Measurements from ENCODE around the gene KIF26A. TPM values are rescaled to one million over a fixed set of nuclear protein-coding genes. Genes with fewer than 3 reads are reported as not detected.
A peak's percentile ranks its signal among the peaks of the same experiment; 100 is the strongest.

The KIF26A gene
- total RNA-seq: 13.0 TPM

DNA sequence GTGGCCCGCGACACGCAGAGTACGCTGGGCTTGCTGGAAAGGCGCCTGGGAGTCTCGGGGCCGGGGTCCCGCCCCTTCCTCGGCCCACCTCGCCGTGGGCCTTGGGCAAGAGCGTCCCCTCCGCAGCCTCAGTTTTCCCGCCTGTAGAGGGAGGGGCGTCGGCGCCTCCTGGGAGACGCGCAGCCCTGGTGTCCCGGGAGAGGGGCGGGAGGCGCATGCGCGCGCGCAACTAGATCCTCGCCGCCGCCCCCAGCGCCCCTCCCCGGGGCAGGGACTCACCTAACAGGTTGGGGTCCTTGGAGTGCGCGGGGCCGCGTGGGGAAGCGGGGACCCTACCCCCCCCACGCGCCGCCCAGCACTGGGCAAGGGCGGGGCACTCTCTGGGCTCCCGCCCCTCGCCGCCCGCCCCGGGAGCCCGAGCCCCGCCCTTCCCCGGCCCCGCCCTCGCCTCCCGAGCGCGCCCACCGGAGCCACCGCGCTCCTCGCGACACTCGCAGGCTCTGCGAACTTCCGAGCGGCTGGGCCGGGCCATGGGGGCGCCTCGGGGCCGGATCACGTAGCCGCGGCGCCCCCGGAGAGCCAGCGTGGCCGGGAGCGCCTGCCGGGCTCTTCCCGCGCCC is at the start of gene KIF26A:
Gene KIF26A (plus strand): TSS at position 490 of the 620 bp plus-strand sequence. CDS start 136 bp downstream, outside the sequence.
- DNase-seq (ENCODE audit: low spot score in 2 of 2) (peak; percentile 78 to 81), FAIRE-seq (no peak)

DNA sequence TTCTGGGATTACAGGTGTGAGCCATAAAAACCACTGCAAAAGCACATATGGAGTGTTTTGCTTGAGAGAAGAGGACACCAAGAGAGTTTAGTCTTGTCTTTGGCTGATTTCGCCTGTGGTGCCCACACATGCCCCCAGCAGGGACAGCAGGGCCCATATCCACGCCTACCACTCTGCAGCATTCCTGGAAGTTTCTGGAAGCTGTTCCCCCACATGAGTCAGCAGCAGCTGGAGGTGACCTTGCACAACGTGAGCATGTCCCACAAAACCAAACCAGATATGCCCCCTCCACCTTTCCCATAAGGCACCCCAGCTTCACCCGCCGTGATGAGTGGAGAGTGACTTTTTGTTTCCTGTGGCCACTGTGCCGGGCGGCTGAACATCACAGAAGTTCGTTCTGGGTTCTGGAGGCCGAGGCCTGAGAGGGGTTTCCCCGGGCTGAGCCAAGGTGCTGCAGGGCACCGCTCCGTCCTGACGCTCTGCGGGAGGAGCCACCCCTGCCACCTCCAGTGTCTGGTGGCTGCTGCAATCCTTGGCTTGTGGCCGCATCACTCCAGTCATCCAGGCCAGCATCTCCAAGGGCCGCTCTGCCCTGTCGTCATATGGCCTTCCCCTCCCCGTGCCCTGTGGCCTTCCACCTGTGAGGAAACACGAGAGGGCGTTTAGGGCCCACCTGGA is 48.2 kb upstream of the KIF26A start:
- FAIRE-seq: no peak
- no peak for DNase-seq (ENCODE audit: low spot score in 2 of 2)

DNA sequence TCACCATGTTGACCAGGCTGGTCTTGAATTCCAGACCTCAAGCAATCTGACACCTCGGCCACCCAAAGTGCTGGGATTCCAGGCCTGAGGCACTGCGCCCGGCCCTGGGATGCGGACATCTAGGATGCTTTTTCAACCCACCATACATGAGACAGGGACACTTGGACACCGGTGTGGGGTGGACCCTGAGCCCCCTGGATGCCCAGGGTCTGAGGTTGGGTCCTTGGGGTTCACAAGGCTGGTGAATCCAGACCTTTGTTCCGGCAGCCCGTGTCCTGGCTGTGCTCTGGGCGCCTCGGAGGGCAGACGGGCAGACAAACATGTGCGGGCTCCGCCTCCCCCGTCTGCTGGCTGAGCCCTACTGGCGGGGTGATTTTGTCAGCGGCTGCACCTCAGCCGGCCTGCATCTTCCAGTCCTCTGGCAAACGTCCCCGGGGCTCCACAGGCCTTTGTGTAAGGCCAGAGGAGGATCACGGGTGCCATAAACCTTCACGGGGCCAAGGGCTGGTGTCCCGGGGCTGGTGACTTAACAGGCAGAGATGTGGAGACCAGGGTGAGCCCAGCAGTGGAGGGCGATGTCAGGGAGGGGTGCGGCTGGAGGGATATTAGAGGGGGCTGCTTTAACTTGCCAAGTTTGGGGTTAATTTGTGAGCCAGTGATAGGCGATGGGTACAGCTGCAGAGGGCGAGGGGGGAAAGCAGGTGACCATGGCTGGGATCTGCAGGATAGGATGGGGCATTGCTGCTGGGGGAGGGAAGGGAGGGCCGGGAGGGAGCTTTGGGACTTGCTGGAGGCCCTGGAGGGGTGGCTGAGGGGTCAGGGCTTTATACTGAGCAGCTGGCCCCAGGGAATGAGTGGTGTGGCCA is 47.1 kb upstream of the KIF26A start:
- no peak for FAIRE-seq

DNA sequence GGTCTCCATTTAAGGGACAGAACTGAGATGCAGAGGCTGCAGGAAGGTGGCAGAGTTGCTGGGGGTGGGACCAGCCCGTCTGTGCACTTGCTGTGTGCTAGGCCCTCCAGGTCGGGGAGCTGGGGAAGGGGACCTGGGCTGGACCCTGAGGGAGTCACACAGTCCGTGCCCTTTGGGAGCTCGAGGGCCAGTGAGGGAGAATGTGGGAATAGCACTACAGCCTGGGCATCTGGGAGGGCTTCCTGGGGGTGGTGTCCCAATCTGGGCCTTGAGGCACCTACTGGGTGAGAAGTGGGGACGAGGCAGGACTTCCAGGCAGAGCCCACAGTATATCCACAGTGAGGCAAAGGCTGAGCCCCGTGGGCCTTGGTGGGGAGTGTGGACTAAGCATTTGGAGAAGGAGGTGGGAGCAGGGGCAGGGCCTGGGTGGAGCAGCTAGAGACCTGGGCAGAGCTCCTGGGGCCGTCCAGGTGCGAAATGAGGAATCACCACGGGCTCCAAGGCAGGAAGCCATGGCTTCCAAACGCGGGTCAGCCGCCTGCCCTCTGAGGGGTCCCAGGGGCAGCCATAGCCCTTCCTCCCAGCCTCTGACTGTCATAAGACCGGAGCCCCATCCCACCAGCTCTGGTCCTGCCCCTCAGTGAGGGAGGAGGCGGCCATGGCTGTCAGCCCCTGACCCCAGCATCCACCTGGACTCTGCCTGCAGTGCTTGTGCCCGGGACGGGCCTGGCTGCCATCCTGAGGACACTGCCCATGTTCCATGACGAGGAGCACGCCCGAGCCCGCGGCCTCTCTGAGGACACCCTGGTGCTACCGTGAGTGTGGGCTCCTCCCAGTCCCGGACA is 46.2 kb upstream of the KIF26A start:
- FAIRE-seq (no peak), DNase-seq (ENCODE audit: low spot score in 2 of 2) (no peak)

More for the DNA sequence above, 47.1 kb upstream of the KIF26A start:
- no peak for DNase-seq (ENCODE audit: low spot score in 2 of 2)

DNA sequence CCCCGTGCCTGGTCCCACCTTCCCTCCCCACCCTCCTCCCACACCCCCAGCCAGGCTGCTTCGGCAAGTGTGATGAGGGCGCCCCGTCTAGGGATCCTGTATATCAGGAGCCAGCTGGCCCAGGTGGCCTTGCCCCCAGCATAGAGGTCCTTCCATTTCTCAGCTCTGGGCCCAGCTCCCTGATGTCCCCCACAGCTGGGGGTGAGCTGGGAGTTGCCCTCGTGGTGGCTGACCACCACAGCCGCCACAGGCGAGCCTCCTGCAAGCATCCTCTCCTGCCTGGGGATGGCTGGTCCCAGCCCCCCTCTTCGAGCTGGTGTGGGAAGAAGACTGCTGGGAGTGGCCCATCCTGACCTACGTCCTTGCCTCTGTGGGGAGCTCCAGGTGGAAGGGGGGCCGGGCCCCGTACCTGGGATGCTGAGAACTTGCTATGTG is 45.4 kb upstream of the KIF26A start:
- no peak for FAIRE-seq
- DNase-seq (ENCODE audit: low spot score in 2 of 2): no peak

DNA sequence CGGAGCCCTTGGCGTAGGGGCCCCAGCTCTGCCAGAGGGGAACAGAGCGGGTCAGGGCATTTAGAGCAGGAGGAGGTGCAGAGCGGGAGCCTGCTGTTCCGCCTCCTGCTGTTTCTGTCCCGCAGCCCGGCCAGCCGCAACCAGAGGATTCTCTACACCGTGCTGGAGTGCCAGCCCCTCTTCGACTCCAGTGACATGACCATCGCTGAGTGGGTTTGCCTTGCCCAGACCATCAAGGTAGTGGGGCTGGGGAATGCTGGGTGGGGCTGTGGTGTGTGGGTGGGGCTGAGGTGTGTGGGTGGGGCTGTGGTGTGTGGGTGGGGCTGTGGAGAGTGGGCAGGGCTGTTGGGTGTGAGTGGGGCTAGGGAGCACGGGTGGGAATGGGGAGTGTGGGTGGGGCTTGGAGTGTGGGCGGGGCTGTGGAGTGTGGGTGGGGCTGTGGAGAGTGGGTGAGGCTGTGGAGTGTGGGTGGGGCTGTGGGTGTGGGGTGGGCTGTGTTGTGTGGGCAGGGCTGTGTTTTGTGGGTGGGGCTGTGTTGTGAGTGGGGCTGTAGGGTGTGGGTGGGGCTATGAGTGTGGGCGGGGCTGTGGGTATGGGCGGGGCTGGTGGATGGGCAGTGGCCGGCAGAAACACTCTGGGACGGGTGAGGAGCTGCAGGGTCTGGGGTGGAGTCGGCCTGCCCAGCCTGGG is 44.9 kb upstream of the KIF26A start:
- no peak for FAIRE-seq
- DNase-seq (ENCODE audit: low spot score in 2 of 2): no peak

DNA sequence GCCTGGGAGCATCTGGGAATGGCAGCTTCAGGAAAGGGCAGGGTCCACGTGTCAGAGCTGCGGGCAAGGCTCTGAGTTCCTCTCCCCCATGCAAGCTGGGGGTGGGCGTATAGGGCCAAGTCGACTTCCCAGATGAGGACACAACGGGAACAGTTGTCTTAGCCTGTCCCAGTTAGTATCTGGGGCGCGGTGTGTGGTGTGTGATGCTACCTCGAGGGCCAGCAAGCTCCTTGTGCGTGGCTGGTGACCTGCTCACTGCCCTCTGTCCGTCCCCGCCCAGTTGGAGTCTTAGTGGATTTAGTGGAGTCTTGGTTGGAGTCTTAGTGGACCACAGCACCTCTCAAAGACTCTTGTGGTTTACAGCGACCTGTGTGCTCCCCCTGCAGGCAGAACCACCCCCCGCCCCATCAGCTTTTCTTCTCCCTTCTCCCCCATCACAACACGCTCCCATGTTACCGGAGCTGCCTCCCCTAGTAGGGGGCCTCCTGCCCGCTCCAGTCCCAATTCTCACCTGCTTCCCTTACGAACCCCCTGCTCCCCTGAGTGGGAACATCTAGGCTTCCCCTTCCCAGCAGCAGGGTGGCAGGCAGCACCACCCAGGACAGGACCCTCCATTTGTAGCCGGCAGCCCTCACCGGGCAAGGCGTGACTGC is 44.2 kb upstream of the KIF26A start:
- FAIRE-seq (no peak), DNase-seq (ENCODE audit: low spot score in 2 of 2) (no peak)

DNA sequence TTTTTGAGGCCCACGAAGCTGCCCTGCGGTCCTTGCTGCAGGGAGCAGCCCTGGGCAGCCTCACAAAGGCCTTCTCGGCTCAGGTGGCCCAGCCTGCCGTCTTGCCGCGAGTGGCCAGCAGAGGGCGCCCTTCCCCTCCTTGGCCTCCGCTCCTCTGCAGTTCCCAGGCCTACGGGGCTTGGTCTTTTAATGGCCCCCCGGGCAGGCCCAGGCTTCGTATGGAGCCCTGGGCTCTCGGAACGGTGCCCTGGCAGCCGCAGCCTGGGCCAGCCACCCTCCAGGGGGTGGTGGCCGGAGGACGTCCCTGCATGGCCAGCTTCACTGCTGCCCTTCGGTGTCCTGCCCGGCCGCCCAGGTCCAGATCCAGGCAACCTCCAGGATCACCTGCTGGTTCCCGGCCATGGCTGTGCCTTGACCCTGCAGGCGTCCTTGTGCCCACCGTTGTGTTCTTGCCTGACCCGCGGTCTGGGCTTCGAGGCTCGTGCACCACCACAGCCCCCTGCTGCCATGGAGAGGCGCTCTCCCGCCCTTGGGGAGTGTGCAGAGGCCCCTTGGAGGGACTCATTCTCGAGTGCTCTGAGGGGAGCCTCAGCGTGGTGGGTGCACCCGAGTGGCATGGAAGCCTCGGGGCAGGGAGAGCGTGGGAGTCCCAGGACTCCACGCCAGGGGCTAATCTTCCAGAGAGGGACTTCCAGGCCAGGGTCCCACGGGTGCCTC is 43.5 kb upstream of the KIF26A start:
- DNase-seq (ENCODE audit: low spot score in 2 of 2) (peak; percentile 73 to 88), FAIRE-seq (no peak)

DNA sequence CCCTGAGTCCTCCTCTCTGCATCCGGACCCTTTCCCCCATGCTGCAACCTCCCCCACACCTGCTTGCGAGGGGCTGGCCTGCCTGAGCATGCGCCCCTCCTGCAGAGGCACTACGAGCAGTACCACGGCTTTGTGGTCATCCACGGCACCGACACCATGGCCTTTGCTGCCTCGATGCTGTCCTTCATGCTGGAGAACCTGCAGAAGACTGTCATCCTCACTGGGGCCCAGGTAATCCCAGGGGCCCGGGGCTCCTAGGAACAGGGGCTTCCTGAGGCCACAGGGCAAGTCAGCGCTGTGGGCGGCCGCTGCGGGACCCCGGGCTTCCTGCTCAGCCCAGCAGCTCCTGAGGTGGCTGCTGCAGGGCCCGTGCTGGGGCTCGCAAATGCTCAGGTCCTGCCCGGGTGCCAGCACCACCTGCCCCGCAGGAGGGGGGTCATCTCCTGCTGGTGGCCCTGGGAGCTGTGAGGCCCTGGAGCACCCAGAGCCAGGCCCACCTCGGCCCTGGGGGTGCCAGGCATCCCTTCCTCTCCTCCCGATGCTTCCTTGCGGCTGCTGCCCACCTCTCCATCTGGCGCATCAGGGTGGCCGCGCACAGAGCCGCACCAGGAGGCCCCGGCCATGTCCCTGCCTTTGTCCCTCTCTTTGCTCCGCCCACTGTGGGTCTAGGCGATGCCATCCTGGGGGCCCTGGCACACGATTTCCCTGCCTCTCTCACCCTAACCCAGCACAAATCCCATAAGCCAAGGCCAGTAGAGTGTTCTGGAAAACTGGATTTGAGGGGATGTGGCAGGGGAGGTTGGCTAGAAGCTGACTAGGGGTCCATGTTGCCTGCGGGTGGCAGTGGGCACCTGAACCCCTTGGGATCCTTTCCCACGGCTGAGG is 42.7 kb upstream of the KIF26A start:
- no peak for FAIRE-seq
- no peak for DNase-seq (ENCODE audit: low spot score in 2 of 2)

DNA sequence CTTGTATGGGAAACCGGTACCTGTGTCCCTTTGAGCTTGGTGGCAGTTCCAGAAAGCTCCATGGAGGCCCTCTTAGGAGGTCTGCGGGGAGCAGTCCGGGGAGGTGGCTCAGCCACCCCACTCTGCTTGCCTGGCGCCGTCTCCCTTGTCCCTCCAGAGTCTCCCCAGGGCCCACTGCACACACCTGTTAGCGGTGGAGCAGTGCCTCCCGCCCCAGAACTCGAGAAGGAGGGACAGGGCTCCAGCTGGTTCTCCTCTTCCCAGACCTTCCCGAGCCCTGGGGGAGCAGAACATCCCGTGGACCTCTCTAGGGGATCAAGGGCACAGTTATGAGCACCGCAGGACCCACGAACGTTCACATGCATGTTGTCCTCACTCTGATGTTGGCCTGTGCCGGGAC is 42.1 kb upstream of the KIF26A start:
- FAIRE-seq: no peak
- DNase-seq (ENCODE audit: low spot score in 2 of 2): no peak

DNA sequence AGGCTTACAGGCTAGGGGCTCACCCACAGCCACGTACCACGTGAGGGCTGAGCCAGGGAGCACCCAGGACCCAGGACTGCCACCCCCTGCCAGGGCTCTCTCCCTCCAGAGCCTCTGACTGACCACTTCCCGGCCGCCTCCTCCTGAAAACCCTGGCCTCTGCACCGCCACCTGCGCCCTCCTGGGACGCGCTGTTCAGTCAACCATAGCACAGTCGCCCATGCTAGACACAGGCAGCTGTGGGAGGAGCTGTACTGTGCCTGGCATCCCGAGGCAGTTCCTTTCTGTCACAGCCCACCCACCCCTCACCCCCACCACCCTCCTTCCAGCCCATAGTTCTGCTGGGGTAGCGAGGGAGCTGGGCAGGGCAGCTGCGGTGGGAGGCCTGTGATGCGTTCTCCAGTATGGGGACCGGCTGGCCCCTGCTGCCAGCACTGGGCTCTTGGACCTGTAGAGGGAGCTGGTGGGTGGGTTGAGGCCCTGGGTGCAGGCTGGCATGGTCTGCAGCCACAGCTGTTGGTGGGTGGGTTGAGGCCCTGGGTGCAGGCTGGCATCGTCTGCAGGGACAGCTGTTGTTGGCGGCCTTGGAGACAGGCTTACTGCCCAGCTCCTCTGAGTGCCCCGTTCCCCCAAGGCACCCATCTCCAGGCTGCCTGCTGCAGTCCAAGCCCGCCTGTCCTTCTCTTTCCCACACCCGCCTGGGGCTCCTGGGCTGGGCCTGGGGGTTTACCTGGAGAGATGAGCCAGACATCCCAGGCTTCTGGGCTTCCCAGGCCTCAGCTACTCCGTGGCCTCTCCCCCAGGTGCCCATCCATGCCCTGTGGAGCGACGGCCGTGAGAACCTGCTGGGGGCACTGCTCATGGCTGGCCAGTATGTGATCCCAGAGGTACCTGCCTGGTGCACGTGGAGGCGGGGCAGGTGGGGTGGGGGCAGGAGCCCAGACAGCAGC is 41.4 kb upstream of the KIF26A start:
- FAIRE-seq (no peak), DNase-seq (ENCODE audit: low spot score in 2 of 2) (no peak)

DNA sequence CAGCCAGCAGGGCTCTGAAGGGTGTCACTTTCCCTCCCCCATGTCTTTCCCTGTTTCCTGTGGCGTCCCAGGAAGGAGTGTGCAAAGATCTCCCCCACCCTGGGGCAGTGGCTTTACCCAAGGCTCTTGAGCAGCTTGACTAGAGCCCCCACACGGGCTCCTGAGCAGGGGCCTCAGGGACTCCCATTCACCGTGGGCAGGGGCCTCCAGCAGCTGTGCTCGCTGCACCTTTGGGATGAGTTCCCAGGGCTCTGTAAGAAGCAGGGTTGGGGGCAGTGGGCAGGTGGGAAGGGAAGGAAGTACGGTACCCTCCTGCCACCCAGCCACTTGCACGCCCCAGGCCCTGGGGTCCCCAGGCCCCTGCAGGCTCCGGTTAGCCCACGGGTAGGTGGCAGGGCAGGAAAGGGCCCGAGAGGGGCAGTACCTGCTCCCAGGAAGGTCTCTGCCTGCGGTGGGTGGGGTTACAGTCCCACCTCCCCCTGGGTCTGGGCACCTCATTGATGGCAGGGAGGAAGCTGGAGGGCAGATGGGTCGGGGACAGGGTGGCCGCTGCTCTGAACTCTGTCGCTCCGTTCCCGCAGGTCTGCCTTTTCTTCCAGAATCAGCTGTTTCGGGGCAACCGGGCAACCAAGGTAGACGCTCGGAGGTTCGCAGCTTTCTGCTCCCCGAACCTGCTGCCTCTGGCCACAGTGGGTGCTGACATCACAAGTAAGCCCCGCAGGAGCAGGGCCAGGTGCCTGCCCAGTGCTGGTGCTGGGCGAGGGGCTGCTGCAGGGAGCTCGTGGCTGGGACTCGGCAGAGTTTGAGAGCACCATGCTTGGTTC is 39.9 kb upstream of the KIF26A start:
- DNase-seq (ENCODE audit: low spot score in 2 of 2): no peak
- no peak for FAIRE-seq

DNA sequence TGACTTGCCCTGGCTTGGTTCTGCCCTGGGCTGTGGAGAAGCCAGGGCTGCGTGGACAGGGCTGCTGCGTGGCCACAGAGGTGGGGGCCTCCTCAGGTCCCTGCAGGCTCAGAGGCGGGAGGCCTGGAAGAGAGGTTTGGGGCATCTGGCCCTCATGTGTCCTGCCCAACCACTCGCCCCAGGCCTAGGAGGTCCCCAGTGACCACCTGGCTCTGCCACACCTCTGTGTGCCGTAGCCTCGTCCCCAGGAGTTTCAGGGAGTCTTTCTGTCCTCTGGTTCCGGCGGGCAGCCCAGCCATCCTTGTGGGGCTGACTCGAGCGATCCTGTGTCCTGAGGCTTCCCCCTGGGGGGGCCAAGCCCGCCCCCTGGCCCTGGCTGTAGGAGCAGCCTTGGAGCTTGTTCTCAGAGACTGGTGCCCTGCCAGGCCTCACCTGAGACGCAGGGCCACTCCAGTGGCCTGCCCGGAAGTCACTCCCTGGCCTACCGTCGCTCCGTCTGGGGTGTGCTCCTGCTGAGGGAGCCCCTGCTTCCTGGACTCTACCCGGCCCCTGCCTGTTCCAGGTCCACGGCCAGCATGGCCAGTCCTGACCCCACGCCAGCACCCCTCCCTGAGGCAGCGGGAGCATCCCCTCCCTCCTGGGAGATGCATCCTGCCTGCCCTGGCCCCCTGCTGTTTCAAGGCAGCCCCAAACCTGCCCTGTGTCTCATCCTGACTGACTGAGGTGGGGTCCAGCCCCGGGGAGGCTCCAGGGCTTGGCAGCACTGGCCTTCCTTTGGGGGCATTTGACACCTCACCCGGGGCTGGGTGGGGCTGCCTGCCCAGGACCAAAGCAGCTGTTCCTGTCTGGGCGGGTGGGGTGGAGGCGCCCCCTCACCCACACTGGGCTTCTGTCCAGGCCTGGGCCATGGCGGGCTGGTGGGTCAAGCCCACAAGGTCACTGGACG is 39.0 kb upstream of the KIF26A start:
- FAIRE-seq (no peak), DNase-seq (ENCODE audit: low spot score in 2 of 2) (no peak)
